ENCODE data around the gene LGALS3BP.
"Not testable (repeated sequence)": the region's sequence is repeated elsewhere in the genome, so short reads cannot be mapped to it uniquely, and the experiment has no call there.

- not testable (repeated sequence) for TF ChIP-seq CTCF, POLR2A, EP300, POLR2AphosphoS5 (IDR thresholded peaks at IDR 0.05)
Measured at GRCh38 chr17:78945455-78945854, 34.3 kb downstream of the LGALS3BP start.

Data from sigmoid colon (tissue), 4 donors.